Trophoblast cell (in vitro differentiated cells and primary cell): ENCODE data around the gene CAPN10.
A peak's percentile ranks its signal among the peaks of the same experiment; 100 is the strongest.

Experiments used
- DNase-seq, 2 donors: peaks; one replicate each; pipeline ENCODE4 v3.0.0-alpha.2; 2016
- H2AFZ ChIP-seq: 2 replicates; pipeline ENCODE4 v1.6.1; 2013; ENCODE audit warnings: low read length, moderate library complexity, mild to moderate bottlenecking; ENCODE audit not compliant: insufficient read depth, poor library complexity
- H2AK5ac ChIP-seq: 2 replicates; pipeline ENCODE4 v1.6.1; 2013; ENCODE audit warnings: mild to moderate bottlenecking, low read length
- H2BK120ac ChIP-seq: 2 replicates; pipeline ENCODE4 v1.6.1; 2013; ENCODE audit warnings: low read length, mild to moderate bottlenecking, moderate library complexity; ENCODE audit not compliant: insufficient read depth, poor library complexity
- H2BK12ac ChIP-seq: 2 replicates; pipeline ENCODE4 v1.6.1; 2013; ENCODE audit warnings: mild to moderate bottlenecking, low read length, moderate library complexity
- H2BK5ac ChIP-seq: 2 replicates; pipeline ENCODE4 v1.6.1; 2013; ENCODE audit warnings: low read length, low read depth, moderate library complexity, mild to moderate bottlenecking; ENCODE audit not compliant: poor library complexity
- H3K14ac ChIP-seq: 2 replicates; pipeline ENCODE4 v1.6.1; 2013; ENCODE audit warnings: mild to moderate bottlenecking, low read length
- H3K18ac ChIP-seq: 2 replicates; pipeline ENCODE4 v1.6.1; 2013; ENCODE audit warnings: mild to moderate bottlenecking, low read length
- H3K23ac ChIP-seq: 2 replicates; pipeline ENCODE4 v1.6.1; 2013; ENCODE audit warnings: low read length
- H3K27ac ChIP-seq: 2 replicates; pipeline ENCODE4 v1.5.1; 2013; ENCODE audit warnings: low read depth, mild to moderate bottlenecking, inconsistent platforms, low read length, moderate library complexity
- H3K27me3 ChIP-seq: 2 replicates; pipeline ENCODE4 v1.6.1; 2013; ENCODE audit warnings: inconsistent platforms, mild to moderate bottlenecking, low read length, moderate library complexity; ENCODE audit not compliant: insufficient read depth
- H3K36me3 ChIP-seq, 2 experiments: 1 replicate in 1 of 2; 2 replicates in 1 of 2; pipeline ENCODE4 v1.6.1; 2013; ENCODE audit warnings: low read length in 2 of 2, mild to moderate bottlenecking in 2 of 2, moderate library complexity in 1 of 2; ENCODE audit not compliant: insufficient read depth in 2 of 2, control insufficient read depth in 1 of 2
- H3K4ac ChIP-seq: 2 replicates; pipeline ENCODE4 v1.6.1; 2013; ENCODE audit warnings: low read depth, mild to moderate bottlenecking, low read length, moderate library complexity
- H3K4me1 ChIP-seq, 2 experiments: 1 replicate in 1 of 2; 2 replicates in 1 of 2; pipeline ENCODE4 v1.6.1; 2013; ENCODE audit warnings: low read length in 2 of 2, mild to moderate bottlenecking in 2 of 2, moderate library complexity in 1 of 2; ENCODE audit not compliant: insufficient read depth in 2 of 2, control insufficient read depth in 1 of 2
- H3K4me2 ChIP-seq: 2 replicates; pipeline ENCODE4 v1.6.1; 2013; ENCODE audit warnings: inconsistent platforms, mild to moderate bottlenecking, low read length, moderate library complexity
- H3K4me3 ChIP-seq: 2 replicates; pipeline ENCODE4 v1.5.1; 2013; ENCODE audit warnings: mild to moderate bottlenecking, low read depth, low read length, inconsistent platforms
- H3K79me1 ChIP-seq: one replicate; pipeline ENCODE4 v1.6.1; 2013; ENCODE audit warnings: low read length
- H3K79me2 ChIP-seq: 2 replicates; pipeline ENCODE4 v1.6.1; 2013; ENCODE audit warnings: low read length, mild to moderate bottlenecking; ENCODE audit not compliant: control insufficient read depth, insufficient read depth, poor library complexity
- H3K9ac ChIP-seq: 2 replicates; pipeline ENCODE4 v1.6.1; 2013; ENCODE audit warnings: mild to moderate bottlenecking, low read length
- H3K9me3 ChIP-seq: 2 replicates; pipeline ENCODE4 v1.6.1; 2013; ENCODE audit warnings: low read depth, mild to moderate bottlenecking, control low read depth, inconsistent platforms, low read length; ENCODE audit not compliant: insufficient read depth
- H4K12ac ChIP-seq: 2 replicates; pipeline ENCODE4 v1.6.1; 2013; ENCODE audit warnings: low read depth, mild to moderate bottlenecking, low read length, moderate library complexity
- H4K8ac ChIP-seq: 2 replicates; pipeline ENCODE4 v1.6.1; 2013; ENCODE audit warnings: low read depth, mild to moderate bottlenecking, low read length, moderate library complexity
- H4K91ac ChIP-seq: one replicate; pipeline ENCODE4 v1.6.1; 2013; ENCODE audit warnings: low read depth, mild to moderate bottlenecking, low read length, moderate library complexity
- WGBS: extraction: QIAGEN DNeasy Blood & Tissue Kit; methylation state at CpG from one replicate; pipeline ENCODE4 v1.1.7; 2013; ENCODE audit warnings: missing lambda C conversion rate; ENCODE audit not compliant: insufficient read length, insufficient coverage; ENCODE audit errors: extremely low coverage; 5-methylcytosine and 5-hydroxymethylcytosine counted together

The CAPN10 gene

GRCh38 chr2:240628507-240628807 is 41.9 kb downstream of the CAPN10 start:
- peaks cover 29% of the 10 kb centered on the region for H3K9me3 ChIP-seq
- H2AK5ac ChIP-seq: no peak overlapping the region
- H3K9ac ChIP-seq: no peak overlapping the region
- no peaks in the 10 kb centered on the region for H3K79me1 ChIP-seq
- H4K12ac ChIP-seq: no peak overlapping the region
- no peak overlapping the region for H3K27ac ChIP-seq
- no peaks in the 10 kb centered on the region for H3K36me3 ChIP-seq
- no peak overlapping the region for H4K91ac ChIP-seq
- no peaks in the 10 kb centered on the region for H3K27me3 ChIP-seq
- H3K4ac ChIP-seq: no peak overlapping the region
- no peak overlapping the region for H3K14ac ChIP-seq
- H2BK120ac ChIP-seq: no peak overlapping the region
- H3K4me2 ChIP-seq: no peak overlapping the region
- no peak overlapping the region for H4K8ac ChIP-seq
- H3K79me2 ChIP-seq: no peaks in the 10 kb centered on the region
- no peak overlapping the region for H3K18ac ChIP-seq
- WGBS: no CpG with 5 or more reads among the region's 7 CpGs
- H2BK12ac ChIP-seq: no peak overlapping the region
- peak overlapping the region; percentile 28 for H3K4me3 ChIP-seq
- H2BK5ac ChIP-seq: no peak overlapping the region
- H2AFZ ChIP-seq: no peak overlapping the region
- no peak for DNase-seq
- no peaks in the 10 kb centered on the region for H3K4me1 ChIP-seq
- no peak overlapping the region for H3K23ac ChIP-seq

DNA sequence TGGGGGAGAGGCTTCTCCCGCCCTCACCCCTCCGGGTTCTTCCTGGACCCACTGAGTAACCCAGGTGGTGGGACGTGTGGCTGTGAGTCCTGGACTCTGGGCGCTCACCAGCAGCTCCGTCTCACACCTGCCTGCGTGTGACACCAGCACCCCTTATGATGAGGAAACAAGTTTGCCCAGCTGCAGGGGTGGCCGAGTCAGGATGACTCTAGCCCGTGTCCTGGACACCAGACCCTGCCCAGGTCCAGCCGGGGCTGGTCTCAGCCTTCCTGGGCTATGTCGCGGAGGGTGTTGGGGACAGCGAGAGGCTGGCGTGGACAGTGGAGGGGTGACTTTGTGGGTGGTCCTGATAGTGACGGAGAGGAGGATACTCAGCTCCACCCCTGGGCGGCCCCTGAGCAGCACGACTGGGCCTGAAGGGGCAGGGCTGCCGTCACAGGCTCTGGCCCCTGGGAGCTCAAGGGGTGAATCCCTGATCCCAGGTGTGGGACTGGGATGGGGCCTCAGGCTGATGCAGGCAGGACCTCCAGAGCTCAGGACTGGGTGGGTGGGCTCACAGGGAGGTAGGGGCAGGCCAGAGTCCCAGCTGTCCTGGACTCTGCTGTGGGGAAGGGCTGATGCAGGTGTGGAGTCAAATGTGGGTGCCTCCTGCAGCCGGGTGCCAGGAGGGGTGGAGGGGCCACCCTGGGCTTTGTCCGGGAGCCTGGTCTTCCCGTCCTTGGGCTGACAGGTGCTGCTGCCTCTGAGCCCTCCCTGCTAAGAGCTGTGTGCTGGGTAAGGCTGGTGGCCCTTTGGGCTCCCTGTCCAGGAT is 42.5 kb downstream of the CAPN10 start:
- Histone ChIP-seq H2BK12ac (no peak overlapping the region), H2BK5ac (no peak overlapping the region), H3K4me1 (no peaks in the 10 kb centered on the region), H3K36me3 (no peaks in the 10 kb centered on the region), H3K4ac (no peak overlapping the region), H4K12ac (no peak overlapping the region), H2AK5ac (no peak overlapping the region), H2BK120ac (no peak overlapping the region), H3K9me3 (peaks cover 33% of the 10 kb centered on the region), H3K18ac (no peak overlapping the region), H3K4me3 (peak overlapping the region; percentile 28), H3K79me2 (no peaks in the 10 kb centered on the region), H3K79me1 (no peaks in the 10 kb centered on the region), H2AFZ (no peak overlapping the region), H4K8ac (no peak overlapping the region), H3K9ac (no peak overlapping the region), H3K14ac (no peak overlapping the region), H3K27ac (no peak overlapping the region), H3K27me3 (no peaks in the 10 kb centered on the region), H3K23ac (no peak overlapping the region), H4K91ac (no peak overlapping the region), H3K4me2 (no peak overlapping the region)
- no peak for DNase-seq
- no CpG with 5 or more reads among the region's 20 CpGs for WGBS

DNA sequence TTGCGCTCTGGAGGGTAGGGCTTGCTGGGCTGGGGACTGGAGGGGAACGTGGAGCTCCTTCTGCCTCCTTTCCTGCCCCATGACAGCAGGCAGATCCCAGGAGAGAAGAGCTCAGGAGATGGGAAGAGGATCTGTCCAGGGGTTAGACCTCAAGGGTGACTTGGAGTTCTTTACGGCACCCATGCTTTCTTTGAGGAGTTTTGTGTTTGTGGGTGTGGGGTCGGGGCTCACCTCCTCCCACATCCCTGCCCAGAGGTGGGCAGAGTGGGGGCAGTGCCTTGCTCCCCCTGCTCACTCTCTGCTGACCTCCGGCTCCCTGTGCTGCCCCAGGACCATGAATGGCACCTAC is 43.1 kb downstream of the CAPN10 start:
- H3K4me3 ChIP-seq: no peak overlapping the region
- no peak overlapping the region for H3K27ac ChIP-seq
- H2BK120ac ChIP-seq: no peak overlapping the region
- no peak for DNase-seq
- H3K79me2 ChIP-seq: no peaks in the 10 kb centered on the region
- no peaks in the 10 kb centered on the region for H3K4me1 ChIP-seq
- WGBS: no CpG with 5 or more reads among the region's 5 CpGs
- no peak overlapping the region for H2BK12ac ChIP-seq
- no peak overlapping the region for H4K91ac ChIP-seq
- no peak overlapping the region for H4K8ac ChIP-seq
- H2BK5ac ChIP-seq: no peak overlapping the region
- H3K4ac ChIP-seq: no peak overlapping the region
- H3K4me2 ChIP-seq: no peak overlapping the region
- no peaks in the 10 kb centered on the region for H3K36me3 ChIP-seq
- H3K27me3 ChIP-seq: no peaks in the 10 kb centered on the region
- no peak overlapping the region for H2AK5ac ChIP-seq
- H3K23ac ChIP-seq: no peak overlapping the region
- no peak overlapping the region for H3K18ac ChIP-seq
- H3K9ac ChIP-seq: no peak overlapping the region
- H3K79me1 ChIP-seq: no peaks in the 10 kb centered on the region
- H2AFZ ChIP-seq: no peak overlapping the region
- H3K9me3 ChIP-seq: peaks cover 33% of the 10 kb centered on the region
- no peak overlapping the region for H3K14ac ChIP-seq
- no peak overlapping the region for H4K12ac ChIP-seq

DNA sequence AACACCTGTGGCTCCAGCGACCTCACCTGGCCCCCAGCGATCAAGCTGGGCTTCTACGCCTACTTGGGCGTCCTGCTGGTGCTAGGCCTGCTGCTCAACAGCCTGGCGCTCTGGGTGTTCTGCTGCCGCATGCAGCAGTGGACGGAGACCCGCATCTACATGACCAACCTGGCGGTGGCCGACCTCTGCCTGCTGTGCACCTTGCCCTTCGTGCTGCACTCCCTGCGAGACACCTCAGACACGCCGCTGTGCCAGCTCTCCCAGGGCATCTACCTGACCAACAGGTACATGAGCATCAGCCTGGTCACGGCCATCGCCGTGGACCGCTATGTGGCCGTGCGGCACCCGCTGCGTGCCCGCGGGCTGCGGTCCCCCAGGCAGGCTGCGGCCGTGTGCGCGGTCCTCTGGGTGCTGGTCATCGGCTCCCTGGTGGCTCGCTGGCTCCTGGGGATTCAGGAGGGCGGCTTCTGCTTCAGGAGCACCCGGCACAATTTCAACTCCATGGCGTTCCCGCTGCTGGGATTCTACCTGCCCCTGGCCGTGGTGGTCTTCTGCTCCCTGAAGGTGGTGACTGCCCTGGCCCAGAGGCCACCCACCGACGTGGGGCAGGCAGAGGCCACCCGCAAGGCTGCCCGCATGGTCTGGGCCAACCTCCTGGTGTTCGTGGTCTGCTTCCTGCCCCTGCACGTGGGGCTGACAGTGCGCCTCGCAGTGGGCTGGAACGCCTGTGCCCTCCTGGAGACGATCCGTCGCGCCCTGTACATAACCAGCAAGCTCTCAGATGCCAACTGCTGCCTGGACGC is 43.6 kb downstream of the CAPN10 start:
- H3K36me3 ChIP-seq: no peaks in the 10 kb centered on the region
- no peak overlapping the region for H3K23ac ChIP-seq
- no peak overlapping the region for H3K14ac ChIP-seq
- H3K9ac ChIP-seq: no peak overlapping the region
- H3K4me2 ChIP-seq: no peak overlapping the region
- no CpG with 5 or more reads among the region's 50 CpGs for WGBS
- H2AFZ ChIP-seq: no peak overlapping the region
- no peak overlapping the region for H3K27ac ChIP-seq
- H2BK12ac ChIP-seq: no peak overlapping the region
- H2AK5ac ChIP-seq: no peak overlapping the region
- peaks cover 36% of the 10 kb centered on the region for H3K9me3 ChIP-seq
- no peak for DNase-seq
- no peak overlapping the region for H3K4ac ChIP-seq
- no peak overlapping the region for H2BK5ac ChIP-seq
- H4K8ac ChIP-seq: no peak overlapping the region
- no peaks in the 10 kb centered on the region for H3K27me3 ChIP-seq
- H3K18ac ChIP-seq: no peak overlapping the region
- no peak overlapping the region for H2BK120ac ChIP-seq
- H3K4me1 ChIP-seq: no peaks in the 10 kb centered on the region
- no peaks in the 10 kb centered on the region for H3K79me2 ChIP-seq
- no peak overlapping the region for H3K4me3 ChIP-seq
- no peak overlapping the region for H4K12ac ChIP-seq
- no peaks in the 10 kb centered on the region for H3K79me1 ChIP-seq
- H4K91ac ChIP-seq: no peak overlapping the region
